H1 (cell line): ENCODE data around the gene CDH6. TPM values are rescaled to one million over a fixed set of nuclear protein-coding genes. Genes with fewer than 3 reads are reported as not detected.

ENCODE experiments used
- POLR2A ChIP-seq, 2 experiments: IDR thresholded peaks; 1 replicate in 1 of 2; 2 replicates in 1 of 2; pipeline ENCODE4 v1.6.1; 2011; ENCODE audit warnings: low read depth in 2 of 2, low read length in 2 of 2, mild to moderate bottlenecking in 2 of 2; ENCODE audit errors: control extremely low read depth in 1 of 2
- POLR2AphosphoS5 ChIP-seq: IDR thresholded peaks from 2 replicates; pipeline ENCODE4 v1.6.1; 2011; ENCODE audit warnings: low read depth, low read length
- polyA plus RNA-seq, 7 experiments: library from polyadenylated mRNA; depleted of rRNA in 3 of 7; stranded (reverse) in 5 of 7; unstranded in 2 of 7; fragments of >200 nt in 5 of 7; fragments of 200-250 nt in 2 of 7; gene quantifications; 1 replicate in 5 of 7; 2 replicates in 1 of 7; 4 replicates in 1 of 7; pipeline versions ENCODE4 v1.2.1 to v1.2.3, GENCODE V29; 2011 to 2013; ENCODE audit warnings: missing spikeins in 2 of 7, mixed read lengths in 2 of 7
- total RNA-seq: library from RNA; stranded (reverse); fragmentation: NEBNext Ultra II Directional; extraction: Animal tissue kit (Norgen Biotek cat#: 25700); gene quantifications from 2 replicates; pipeline ENCODE4 v1.2.1, GENCODE V29; 2021
- TF ChIP-seq, protein P1 (sequence below): IDR thresholded peaks from 2 replicates; pipeline ENCODE4 v1.6.1; 2011; ENCODE audit warnings: low read length, improper control_type of control experiment

The CDH6 gene
- total and polyA plus RNA-seq, 2 of the 8 experiments (the other 6 are each of a cell fraction or from before 2014, with no cell fraction given): 1.4 to 1.9 TPM

DNA sequence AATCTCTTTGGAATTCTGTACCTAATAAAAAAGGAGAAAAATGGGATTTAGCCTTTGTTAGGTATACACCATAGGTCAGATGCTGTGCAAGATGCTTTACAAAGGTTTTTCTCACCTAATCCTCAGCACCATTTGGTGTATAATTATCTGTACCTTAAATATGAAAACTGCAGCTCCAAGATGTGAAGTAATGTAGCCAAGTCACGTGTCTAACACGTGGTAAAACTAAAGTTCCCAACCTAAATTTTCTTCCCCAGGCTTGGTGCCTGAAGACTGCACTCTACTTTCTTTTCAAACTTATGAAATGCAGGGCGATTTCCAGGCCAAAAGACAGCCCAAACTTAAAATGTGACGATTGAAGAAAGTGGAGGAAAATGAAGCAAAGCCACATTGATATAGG, 125.8 kb downstream of the CDH6 start (continued):
- TF ChIP-seq, protein P1, sequence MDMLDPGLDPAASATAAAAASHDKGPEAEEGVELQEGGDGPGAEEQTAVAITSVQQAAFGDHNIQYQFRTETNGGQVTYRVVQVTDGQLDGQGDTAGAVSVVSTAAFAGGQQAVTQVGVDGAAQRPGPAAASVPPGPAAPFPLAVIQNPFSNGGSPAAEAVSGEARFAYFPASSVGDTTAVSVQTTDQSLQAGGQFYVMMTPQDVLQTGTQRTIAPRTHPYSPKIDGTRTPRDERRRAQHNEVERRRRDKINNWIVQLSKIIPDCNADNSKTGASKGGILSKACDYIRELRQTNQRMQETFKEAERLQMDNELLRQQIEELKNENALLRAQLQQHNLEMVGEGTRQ: no peak
- TF ChIP-seq POLR2A (IDR thresholded peaks at IDR 0.05; ENCODE audit: control extremely low read depth in 1 of 2, low read depth in 2 of 2, low read length in 2 of 2): no peak
- no peak for TF ChIP-seq POLR2AphosphoS5
